SU-DHL-6 (cell line): ENCODE measurements around the gene ZNF264.

Experiments
- EZH2phosphoT487 ChIP-seq: fragments of 200-600 bp; sonication (generic), shearing (Covaris generic); conservative IDR thresholded peaks from 2 replicates; pipeline ENCODE4 v1.6.1; 2018; ENCODE audit warnings: mild to moderate bottlenecking, antibody characterized with exemption, low read length, moderate library complexity, mixed read lengths
- TF ChIP-seq, protein P1 (sequence below): fragments of 200-600 bp; sonication (generic); IDR thresholded peaks from one replicate; pipeline ENCODE4 v1.5.1; 2017; ENCODE audit warnings: antibody characterized with exemption, mild to moderate bottlenecking, low read length, moderate library complexity; ENCODE audit not compliant: insufficient read depth, poor library complexity, severe bottlenecking

GRCh38 chr19:57248646-57249045 is 57.3 kb downstream of the ZNF264 start:
- TF ChIP-seq, protein P1, sequence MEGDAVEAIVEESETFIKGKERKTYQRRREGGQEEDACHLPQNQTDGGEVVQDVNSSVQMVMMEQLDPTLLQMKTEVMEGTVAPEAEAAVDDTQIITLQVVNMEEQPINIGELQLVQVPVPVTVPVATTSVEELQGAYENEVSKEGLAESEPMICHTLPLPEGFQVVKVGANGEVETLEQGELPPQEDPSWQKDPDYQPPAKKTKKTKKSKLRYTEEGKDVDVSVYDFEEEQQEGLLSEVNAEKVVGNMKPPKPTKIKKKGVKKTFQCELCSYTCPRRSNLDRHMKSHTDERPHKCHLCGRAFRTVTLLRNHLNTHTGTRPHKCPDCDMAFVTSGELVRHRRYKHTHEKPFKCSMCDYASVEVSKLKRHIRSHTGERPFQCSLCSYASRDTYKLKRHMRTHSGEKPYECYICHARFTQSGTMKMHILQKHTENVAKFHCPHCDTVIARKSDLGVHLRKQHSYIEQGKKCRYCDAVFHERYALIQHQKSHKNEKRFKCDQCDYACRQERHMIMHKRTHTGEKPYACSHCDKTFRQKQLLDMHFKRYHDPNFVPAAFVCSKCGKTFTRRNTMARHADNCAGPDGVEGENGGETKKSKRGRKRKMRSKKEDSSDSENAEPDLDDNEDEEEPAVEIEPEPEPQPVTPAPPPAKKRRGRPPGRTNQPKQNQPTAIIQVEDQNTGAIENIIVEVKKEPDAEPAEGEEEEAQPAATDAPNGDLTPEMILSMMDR, result no peak
- no peak for TF ChIP-seq EZH2phosphoT487
